Suprapubic skin (tissue), 4 donors: ENCODE measurements around the gene TMEM163. TPM values are rescaled to one million over a fixed set of nuclear protein-coding genes. Genes with fewer than 3 reads are reported as not detected.

ENCODE experiments used
- DNase-seq, 2 donors: peaks; one replicate each; pipeline ENCODE4 v3.0.0-alpha.2; 2019; ENCODE audit warnings: low spot score in 2 of 2
- H3K27ac ChIP-seq: fragments of 200-600 bp; sonication (generic); one replicate; pipeline ENCODE4 v1.5.1; 2019
- H3K27me3 ChIP-seq: fragments of 200-600 bp; sonication (generic); one replicate; pipeline ENCODE4 v1.5.1; 2019
- H3K36me3 ChIP-seq: fragments of 200-600 bp; sonication (generic); one replicate; pipeline ENCODE4 v1.5.1; 2019
- H3K4me1 ChIP-seq: fragments of 200-600 bp; sonication (generic); one replicate; pipeline ENCODE4 v1.5.1; 2019
- H3K4me3 ChIP-seq: fragments of 200-600 bp; sonication (generic); one replicate; pipeline ENCODE4 v1.5.1; 2019; ENCODE audit warnings: mild to moderate bottlenecking
- H3K9me3 ChIP-seq: fragments of 200-600 bp; sonication (generic); one replicate; pipeline ENCODE4 v1.5.1; 2019
- EP300 ChIP-seq: sonication (generic); formaldehyde crosslinking; IDR thresholded peaks from one replicate; pipeline ENCODE4 v1.6.1; 2017; ENCODE audit warnings: antibody characterized with exemption
- POLR2A ChIP-seq, 2 donors: fragments of 450-650 bp; IDR thresholded peaks; one replicate each; pipeline ENCODE4 v1.6.1; 2017; ENCODE audit warnings: antibody characterized with exemption in 2 of 2, mild to moderate bottlenecking in 2 of 2, moderate library complexity in 2 of 2
- POLR2AphosphoS5 ChIP-seq, 3 donors: sonication (generic); formaldehyde crosslinking; IDR thresholded peaks; one replicate each; pipeline ENCODE4 v1.6.1; 2017; ENCODE audit warnings: antibody characterized with exemption in 3 of 3
- WGBS: methylation state at CpG from one replicate; pipeline ENCODE4 v1.1.5; 2018; 5-methylcytosine and 5-hydroxymethylcytosine counted together
- total RNA-seq, 4 donors: library from RNA; depleted of rRNA; stranded (reverse); fragments of >200 nt; gene quantifications; one replicate each; pipeline ENCODE4 v1.1.0, GENCODE V29; 2016
- TF ChIP-seq, protein P1 (sequence below), 2 donors: fragments of 200-600 bp in 1 of 2; fragments of 450-650 bp in 1 of 2; sonication (generic) in 1 of 2; IDR thresholded peaks; one replicate each; pipeline ENCODE4 v1.5.1; 2016 to 2019; ENCODE audit warnings: antibody characterized with exemption in 2 of 2, mild to moderate bottlenecking in 1 of 2, moderate library complexity in 1 of 2

The TMEM163 gene
- total RNA-seq, 4 donors from 2014 or later = 0.23 to 0.72 TPM; not detected in 2

DNA sequence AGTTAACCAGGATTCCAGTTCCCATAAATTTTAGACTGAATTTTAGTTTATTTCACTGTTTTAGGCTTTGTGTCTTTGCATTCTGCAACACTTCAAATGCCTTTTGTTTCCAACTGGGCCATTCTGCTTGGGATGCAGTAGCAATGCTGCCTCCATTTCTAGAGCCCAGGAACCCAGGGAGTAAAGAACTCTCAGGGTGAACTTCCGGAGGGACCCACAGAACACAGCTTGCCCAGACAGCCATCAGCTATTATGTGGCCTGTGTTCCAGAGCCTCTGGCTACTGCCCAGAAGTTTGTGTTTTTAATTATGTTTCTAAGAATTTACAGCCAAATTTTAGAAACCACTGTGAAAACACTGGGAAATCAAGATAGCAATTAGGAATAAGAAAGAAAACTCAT lies 145.1 kb downstream of the TMEM163 start:
- 42% methylated on average over 1 of the region's 1 CpG for WGBS
- TF ChIP-seq POLR2A (IDR thresholded peaks at IDR 0.05) (no peak), POLR2AphosphoS5 (IDR thresholded peaks at IDR 0.05) (no peak)
- TF ChIP-seq, protein P1, sequence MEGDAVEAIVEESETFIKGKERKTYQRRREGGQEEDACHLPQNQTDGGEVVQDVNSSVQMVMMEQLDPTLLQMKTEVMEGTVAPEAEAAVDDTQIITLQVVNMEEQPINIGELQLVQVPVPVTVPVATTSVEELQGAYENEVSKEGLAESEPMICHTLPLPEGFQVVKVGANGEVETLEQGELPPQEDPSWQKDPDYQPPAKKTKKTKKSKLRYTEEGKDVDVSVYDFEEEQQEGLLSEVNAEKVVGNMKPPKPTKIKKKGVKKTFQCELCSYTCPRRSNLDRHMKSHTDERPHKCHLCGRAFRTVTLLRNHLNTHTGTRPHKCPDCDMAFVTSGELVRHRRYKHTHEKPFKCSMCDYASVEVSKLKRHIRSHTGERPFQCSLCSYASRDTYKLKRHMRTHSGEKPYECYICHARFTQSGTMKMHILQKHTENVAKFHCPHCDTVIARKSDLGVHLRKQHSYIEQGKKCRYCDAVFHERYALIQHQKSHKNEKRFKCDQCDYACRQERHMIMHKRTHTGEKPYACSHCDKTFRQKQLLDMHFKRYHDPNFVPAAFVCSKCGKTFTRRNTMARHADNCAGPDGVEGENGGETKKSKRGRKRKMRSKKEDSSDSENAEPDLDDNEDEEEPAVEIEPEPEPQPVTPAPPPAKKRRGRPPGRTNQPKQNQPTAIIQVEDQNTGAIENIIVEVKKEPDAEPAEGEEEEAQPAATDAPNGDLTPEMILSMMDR (IDR thresholded peaks at IDR 0.05) = no peak
- no peak overlapping the region for H3K27ac ChIP-seq
- DNase-seq = no peak
- no peaks in the 10 kb centered on the region for H3K27me3 ChIP-seq
- no peaks in the 10 kb centered on the region for H3K9me3 ChIP-seq
- H3K4me1 ChIP-seq = no peaks in the 10 kb centered on the region
- no peaks in the 10 kb centered on the region for H3K36me3 ChIP-seq
- no peak overlapping the region for H3K4me3 ChIP-seq

DNA sequence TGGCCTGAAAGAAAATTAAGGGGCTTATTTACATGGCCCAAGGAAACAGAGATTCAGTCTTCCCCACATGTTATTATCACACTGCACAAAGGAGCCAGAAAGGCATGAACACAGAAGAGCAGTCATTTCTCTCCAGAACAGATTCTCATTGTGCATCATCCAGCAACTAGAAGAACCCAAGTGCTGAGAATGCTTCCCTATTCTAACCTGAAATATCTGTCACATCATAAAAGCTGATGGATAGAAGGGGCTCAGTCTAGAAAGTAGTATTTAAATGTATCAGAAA lies 145.8 kb downstream of the TMEM163 start:
- Histone ChIP-seq H3K27ac (no peak overlapping the region), H3K9me3 (no peaks in the 10 kb centered on the region), H3K36me3 (no peaks in the 10 kb centered on the region), H3K4me1 (no peaks in the 10 kb centered on the region), H3K27me3 (no peaks in the 10 kb centered on the region), H3K4me3 (no peak overlapping the region)
- TF ChIP-seq EP300 (no peak), POLR2AphosphoS5 (IDR thresholded peaks at IDR 0.05) (no peak), POLR2A (IDR thresholded peaks at IDR 0.05) (no peak)
- TF ChIP-seq, protein P1 (IDR thresholded peaks at IDR 0.05) = no peak
- no peak for DNase-seq

GRCh38 chr2:134572314-134573084 lies 146.3 kb downstream of the TMEM163 start:
- H3K4me1 ChIP-seq = no peaks in the 10 kb centered on the region
- no peaks in the 10 kb centered on the region for H3K36me3 ChIP-seq
- H3K4me3 ChIP-seq = no peak overlapping the region
- H3K9me3 ChIP-seq = no peaks in the 10 kb centered on the region
- 71% methylated on average over 9 of the region's 9 CpGs for WGBS
- TF ChIP-seq, protein P1 (IDR thresholded peaks at IDR 0.05) = no peak
- no peak for TF ChIP-seq POLR2AphosphoS5 (IDR thresholded peaks at IDR 0.05)
- no peak for TF ChIP-seq EP300
- TF ChIP-seq POLR2A (IDR thresholded peaks at IDR 0.05) = no peak
- no peaks in the 10 kb centered on the region for H3K27me3 ChIP-seq
- no peak for DNase-seq
- H3K27ac ChIP-seq = no peak overlapping the region

GRCh38 chr2:134570676-134571075 lies 148.1 kb downstream of the TMEM163 start:
- no peak overlapping the region for H3K4me3 ChIP-seq
- no peak for DNase-seq
- no peaks in the 10 kb centered on the region for H3K9me3 ChIP-seq
- H3K36me3 ChIP-seq = no peaks in the 10 kb centered on the region
- no peaks in the 10 kb centered on the region for H3K27me3 ChIP-seq
- H3K27ac ChIP-seq = no peak overlapping the region
- TF ChIP-seq, protein P1 (IDR thresholded peaks at IDR 0.05) = no peak
- no peak for TF ChIP-seq POLR2AphosphoS5 (IDR thresholded peaks at IDR 0.05)
- WGBS = 75% methylated on average over 3 of the region's 3 CpGs
- no peaks in the 10 kb centered on the region for H3K4me1 ChIP-seq

GRCh38 chr2:134568413-134568812 lies 150.4 kb downstream of the TMEM163 start:
- 95% methylated on average over 2 of the region's 2 CpGs for whole genome bisulfite sequencing
- no peak overlapping the region for H3K4me3 ChIP-seq
- H3K9me3 ChIP-seq = no peaks in the 10 kb centered on the region
- no peaks in the 10 kb centered on the region for H3K27me3 ChIP-seq
- TF ChIP-seq EP300 = no peak
- TF ChIP-seq POLR2A (IDR thresholded peaks at IDR 0.05) = no peak
- TF ChIP-seq, protein P1 (IDR thresholded peaks at IDR 0.05) = no peak
- no peak for TF ChIP-seq POLR2AphosphoS5 (IDR thresholded peaks at IDR 0.05)
- H3K27ac ChIP-seq = no peak overlapping the region
- H3K36me3 ChIP-seq = no peaks in the 10 kb centered on the region
- H3K4me1 ChIP-seq = no peaks in the 10 kb centered on the region
- DNase-seq = no peak
